ENCODE data around the gene MMD. TPM values are rescaled to one million over a fixed set of nuclear protein-coding genes. Genes with fewer than 3 reads are reported as not detected.
"Not testable (repeated sequence)": the region's sequence is repeated elsewhere in the genome, so short reads cannot be mapped to it uniquely, and the experiment has no call there.

The MMD gene
- total RNA-seq, 1 donor, result 7.5 TPM

DNA sequence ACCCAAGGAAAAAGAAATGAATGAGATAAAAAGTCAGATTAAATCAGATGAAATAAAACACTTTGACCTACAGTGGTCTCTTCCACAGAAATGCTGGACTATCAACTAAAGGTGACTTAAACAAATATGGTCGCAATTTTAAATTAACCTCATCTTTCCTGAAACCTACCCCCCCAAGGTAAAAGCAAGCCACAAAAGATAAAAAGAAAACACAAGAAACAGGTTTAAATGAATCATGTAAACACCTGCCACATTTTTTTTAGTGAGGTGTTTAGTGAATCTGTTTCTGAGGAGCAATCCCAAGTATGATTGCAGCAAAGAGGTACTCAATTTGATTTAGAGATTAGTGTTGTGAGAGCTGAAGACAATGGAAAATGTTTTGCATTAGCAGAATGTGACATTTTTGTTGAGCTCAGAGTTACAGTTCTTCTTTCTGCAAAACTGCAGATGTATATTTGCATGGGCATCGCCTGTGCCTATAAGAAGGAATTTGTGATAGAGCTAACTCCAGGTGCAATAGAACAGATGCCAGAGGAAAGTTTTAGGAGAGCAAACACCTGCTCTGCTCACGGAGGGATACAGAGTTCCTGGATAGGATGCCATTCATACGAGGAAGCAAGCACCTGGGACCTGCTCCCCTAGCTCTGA is 3.4 kb upstream of the MMD start:
- no peak for DNase-seq (ENCODE audit: low read depth in 2 of 3, low spot score in 2 of 3)

GRCh38 chr17:55423535-55423934 is 1.9 kb upstream of the MMD start:
- no peak for DNase-seq (ENCODE audit: low read depth in 2 of 3, low spot score in 2 of 3)

GRCh38 chr17:55422828-55423164 is 1.2 kb upstream of the MMD start:
- DNase-seq (ENCODE audit: low read depth in 2 of 3, low spot score in 2 of 3), result not testable (repeated sequence)

GRCh38 chr17:55420776-55421178 is 858 bp downstream of the MMD start:
- DNase-seq (ENCODE audit: low read depth in 2 of 3, low spot score in 2 of 3), result peak; percentile 7 to 42 (median 32)

DNA sequence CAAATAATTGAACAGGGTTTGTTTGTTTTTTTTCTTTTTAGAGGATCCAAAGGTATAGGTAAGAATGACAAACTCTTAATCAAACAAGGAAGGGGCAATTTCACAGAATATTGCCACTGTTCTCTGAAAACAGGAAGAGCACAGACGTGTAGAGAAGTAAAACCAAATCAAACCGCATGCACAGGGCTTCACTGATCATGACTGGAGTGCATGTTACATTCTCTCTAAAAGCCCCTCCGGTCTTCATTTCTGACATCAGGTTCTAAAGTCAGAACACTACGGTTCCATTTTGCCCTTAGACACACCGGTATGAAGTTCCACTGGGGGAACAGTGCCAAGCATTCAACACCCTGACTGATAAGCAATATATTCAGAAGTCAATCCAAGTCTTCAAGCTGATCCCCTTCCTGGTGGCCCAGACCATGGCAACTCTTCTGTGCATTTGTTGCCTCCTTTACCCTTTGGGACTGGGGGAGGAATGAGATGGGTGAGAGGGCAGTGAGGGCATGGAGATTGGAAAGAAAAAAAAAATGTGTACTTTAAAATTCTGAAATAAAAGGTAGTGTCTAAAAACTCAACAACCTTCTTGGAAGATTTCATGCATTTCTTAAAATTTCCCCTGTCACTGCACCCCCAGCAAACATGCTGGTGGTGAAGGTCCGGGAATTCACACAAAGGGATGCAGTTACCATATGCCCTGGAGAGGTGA is 1.4 kb downstream of the MMD start:
- peak; percentile 1 to 60 (median 35) for DNase-seq (ENCODE audit: low read depth in 2 of 3, low spot score in 2 of 3)

GRCh38 chr17:55418369-55419268 is 3.0 kb downstream of the MMD start:
- no peak for DNase-seq (ENCODE audit: low read depth in 2 of 3, low spot score in 2 of 3)

DNA sequence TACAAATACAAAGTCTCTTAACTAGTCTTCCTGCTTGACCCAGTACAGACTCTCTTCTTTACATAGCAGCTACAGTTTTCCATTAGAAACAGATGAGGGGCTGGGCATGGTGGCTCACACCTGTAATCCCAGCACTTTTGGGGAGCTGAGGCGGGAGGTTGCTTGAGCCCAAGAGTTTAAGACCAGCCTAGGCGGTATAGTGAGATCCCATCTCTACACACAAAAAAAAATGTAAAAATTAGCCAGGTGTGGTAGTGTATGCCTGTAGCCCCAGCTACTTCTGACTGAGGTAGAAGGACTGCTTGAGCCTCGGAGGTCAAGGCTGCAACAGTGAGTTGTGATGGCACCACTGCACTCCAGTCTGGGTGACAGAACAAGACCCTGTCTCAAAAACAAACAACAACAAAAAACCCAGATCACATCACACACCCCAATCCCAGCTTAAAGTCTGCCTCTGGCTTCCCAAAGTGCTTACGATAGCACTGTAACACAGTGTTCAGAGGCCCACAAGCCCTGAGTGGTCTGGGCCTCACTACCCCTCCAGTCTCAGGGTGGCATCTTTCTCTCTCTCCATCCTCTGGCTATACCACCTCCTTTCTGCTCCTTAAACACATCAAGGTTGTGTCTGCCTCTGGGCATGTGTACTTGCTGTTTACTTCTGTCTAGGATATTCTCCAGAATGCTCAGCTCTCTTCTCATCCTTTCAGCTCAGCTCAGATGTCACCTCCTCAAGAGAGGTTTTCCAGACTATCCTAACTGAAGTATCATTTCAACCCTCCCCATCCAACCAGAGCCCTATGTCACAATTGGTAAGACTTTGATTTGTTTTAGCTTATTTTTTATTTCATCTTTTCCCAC is 4.0 kb downstream of the MMD start:
- DNase-seq (ENCODE audit: low read depth in 2 of 3, low spot score in 2 of 3), result no peak

GRCh38 chr17:55416470-55417052 is 5.1 kb downstream of the MMD start:
- DNase-seq (ENCODE audit: low read depth in 2 of 3, low spot score in 2 of 3), result no peak

DNA sequence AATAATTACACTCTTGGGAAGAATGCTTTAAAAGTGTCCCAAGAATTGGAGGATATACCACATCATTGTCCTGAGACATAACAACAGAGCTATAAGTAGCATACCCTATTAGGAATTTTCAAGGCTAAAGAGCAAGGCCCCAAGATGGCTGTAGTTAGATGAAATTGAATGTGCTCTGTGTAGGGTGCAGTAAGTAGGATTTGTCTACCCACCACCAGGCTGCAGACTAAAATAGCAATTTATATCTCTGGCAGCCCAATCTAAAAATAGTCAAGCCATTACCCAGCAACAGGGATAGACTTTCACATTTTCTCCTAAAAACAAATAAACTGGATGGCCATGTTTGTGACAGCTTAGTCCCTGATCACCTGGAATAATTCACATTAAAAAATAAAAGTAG is 5.6 kb downstream of the MMD start:
- no peak for DNase-seq (ENCODE audit: low read depth in 2 of 3, low spot score in 2 of 3)

GRCh38 chr17:55414983-55415382 is 6.7 kb downstream of the MMD start:
- DNase-seq (ENCODE audit: low read depth in 2 of 3, low spot score in 2 of 3), result no peak

- no peak for DNase-seq (ENCODE audit: low read depth in 2 of 3, low spot score in 2 of 3)
Measured at GRCh38 chr17:55413825-55414489, 7.7 kb downstream of the MMD start.

- no peak for DNase-seq (ENCODE audit: low read depth in 2 of 3, low spot score in 2 of 3)
Measured at GRCh38 chr17:55411463-55411855, 10.2 kb downstream of the MMD start.

DNA sequence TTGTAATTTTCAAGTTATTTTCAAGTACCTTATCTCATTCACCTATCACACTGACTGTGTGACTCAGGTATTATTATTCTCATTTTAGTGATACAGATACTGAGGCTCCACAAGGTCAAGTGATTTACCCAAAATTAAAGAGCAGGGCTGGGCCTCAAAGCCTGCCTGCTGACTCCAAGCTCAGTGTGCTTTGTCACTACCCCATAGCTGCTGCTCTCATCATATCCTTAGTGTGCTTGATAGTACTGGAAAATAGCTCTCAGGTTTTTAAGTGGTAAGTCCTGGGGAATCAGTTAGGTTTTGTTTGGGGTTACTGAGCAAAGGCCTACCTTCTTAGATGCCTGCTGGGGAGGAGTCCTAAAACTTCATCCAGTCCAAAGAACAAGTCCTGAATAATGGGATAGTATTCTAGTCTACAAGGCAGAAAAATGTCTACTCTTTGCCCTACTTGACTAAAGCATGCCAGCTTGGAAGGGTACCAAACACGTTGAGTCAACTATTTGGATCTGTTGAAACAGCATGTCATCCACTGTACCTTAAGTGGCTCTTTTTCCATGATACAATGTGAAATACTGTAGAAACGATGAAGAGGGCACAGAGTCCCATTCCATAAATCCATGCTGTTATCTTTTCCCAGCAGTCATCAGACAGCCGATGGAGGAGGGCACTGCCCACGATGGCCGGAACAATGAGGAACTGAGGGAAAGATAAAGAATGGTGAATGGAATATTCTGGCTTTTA is 10.7 kb downstream of the MMD start:
- no peak for DNase-seq (ENCODE audit: low read depth in 2 of 3, low spot score in 2 of 3)

GRCh38 chr17:55409030-55409800 is 12.4 kb downstream of the MMD start:
- no peak for DNase-seq (ENCODE audit: low read depth in 2 of 3, low spot score in 2 of 3)

GRCh38 chr17:55407641-55408566 is 13.7 kb downstream of the MMD start:
- no peak for DNase-seq (ENCODE audit: low read depth in 2 of 3, low spot score in 2 of 3)

DNA sequence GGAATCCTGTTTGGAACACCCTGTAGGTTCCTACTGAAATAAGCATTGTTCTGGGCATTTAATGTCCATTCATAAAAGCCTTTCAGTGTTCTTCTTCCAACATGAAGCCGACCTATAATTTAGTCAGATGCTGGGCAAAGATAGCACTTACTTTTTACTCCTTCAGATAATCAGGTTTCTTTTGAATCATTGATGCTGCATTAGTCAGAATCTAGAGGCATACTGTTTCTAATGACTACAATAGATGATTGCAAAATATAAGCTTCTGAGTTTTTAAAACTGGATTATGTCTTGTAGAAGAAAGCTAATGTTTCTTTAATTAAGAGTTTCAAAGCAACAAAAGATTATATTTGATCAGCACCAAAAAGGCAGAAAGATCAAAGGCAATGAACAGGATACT is 16.0 kb downstream of the MMD start:
- no peak for DNase-seq (ENCODE audit: low read depth in 2 of 3, low spot score in 2 of 3)

DNA sequence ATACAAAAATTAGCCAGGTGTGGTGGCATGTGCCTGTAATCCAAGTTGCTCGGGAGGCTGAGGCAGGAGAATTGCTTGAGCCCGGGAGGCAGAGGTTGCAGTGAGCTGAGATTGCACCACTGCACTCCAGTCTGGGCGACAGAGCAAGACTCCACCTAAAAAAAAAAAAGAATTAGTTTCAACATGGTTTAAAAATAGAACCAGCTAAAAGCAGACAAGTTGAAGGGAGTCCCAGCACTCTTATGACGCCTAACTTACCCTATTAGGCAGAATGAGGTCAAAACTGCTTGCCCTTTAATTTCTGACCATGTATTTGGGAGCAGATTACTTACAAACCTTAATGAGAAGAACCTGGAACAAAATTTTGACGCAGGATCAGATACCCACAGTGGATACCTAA is 17.4 kb downstream of the MMD start:
- DNase-seq (ENCODE audit: low read depth in 2 of 3, low spot score in 2 of 3), result not testable (repeated sequence)

Measured in hematopoietic multipotent progenitor cell (in vitro differentiated cells).